GM18951 (cell line): Measurements from ENCODE around the gene LRRK1.
"Not testable (repeated sequence)": the region's sequence is repeated elsewhere in the genome, so short reads cannot be mapped to it uniquely, and the experiment has no call there.

Source experiments
- POLR2A ChIP-seq: IDR thresholded peaks from 4 replicates; pipeline ENCODE4 v1.6.1; 2011; ENCODE audit warnings: mild to moderate bottlenecking; ENCODE audit not compliant: insufficient read length, insufficient read depth; ENCODE audit errors: extremely low read depth
- in situ Hi-C: fragments of 300-500 bp; cut with MboI; formaldehyde crosslinking; loops from one replicate; pipeline ENCODE4 v1.12.0; 2022; ENCODE audit warnings: low sequenced_read_pairs, mixed read lengths, inconsistent platforms; ENCODE audit not compliant: unreplicated experiment

LRRK1 gene

DNA sequence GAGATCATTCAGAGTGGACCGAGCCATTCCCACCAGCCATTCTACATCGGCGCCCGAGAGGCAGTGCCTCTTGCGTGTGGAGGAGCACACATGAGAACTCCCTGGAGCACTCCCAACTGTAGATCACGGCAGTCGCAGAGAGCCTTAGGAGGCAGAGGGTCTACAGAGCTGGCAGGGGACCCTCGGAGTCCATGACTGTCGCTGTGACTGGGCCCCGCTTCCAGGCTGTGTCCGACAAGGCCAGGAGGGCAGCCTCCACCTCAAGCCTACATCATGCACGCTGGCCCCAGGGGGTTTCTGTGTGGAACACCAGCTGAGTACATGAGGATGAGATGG, 173.7 kb downstream of the LRRK1 start:
- in situ Hi-C loops: loop anchor here (5.0 kb wide), 1 partner anchor 164 kb away; no protein-coding TSS in a partner anchor
- no peak for TF ChIP-seq POLR2A

- TF ChIP-seq POLR2A: no peak
- in situ Hi-C loops: loop anchor here (5.0 kb wide), 1 partner anchor 163 kb away; no protein-coding TSS in a partner anchor
Measured at GRCh38 chr15:101093958-101094357, 174.8 kb downstream of the LRRK1 start.

- in situ Hi-C loops: not testable (repeated sequence)
Measured at GRCh38 chr15:101095796-101096406, 176.7 kb downstream of the LRRK1 start.

- TF ChIP-seq POLR2A: no peak
- in situ Hi-C loops: no loop called here
Measured at GRCh38 chr15:101097111-101097510, 178.0 kb downstream of the LRRK1 start.

GRCh38 chr15:101099183-101099582, 180.0 kb downstream of the LRRK1 start:
- in situ Hi-C loops: no loop called here
- no peak for TF ChIP-seq POLR2A

DNA sequence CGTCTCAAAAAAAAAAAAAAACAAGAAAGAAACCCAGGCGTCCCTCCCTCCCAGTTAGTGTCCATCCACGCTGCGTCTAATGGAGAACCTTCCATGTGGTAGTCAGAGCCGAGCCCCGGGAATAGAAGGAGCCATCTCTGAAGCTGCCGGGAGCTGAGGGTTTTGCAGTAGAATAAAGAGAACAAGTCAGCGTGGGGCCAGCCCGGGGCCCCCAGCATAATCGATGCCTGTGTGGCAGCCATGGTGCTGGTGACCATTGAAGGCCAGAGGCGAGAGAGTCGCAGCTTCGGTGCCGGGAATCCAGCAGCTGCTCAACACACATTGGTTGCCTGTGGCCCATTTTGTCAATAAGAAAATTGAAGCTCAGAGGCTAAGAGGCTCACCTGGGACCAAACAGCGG, 181.0 kb downstream of the LRRK1 start:
- no peak for TF ChIP-seq POLR2A
- in situ Hi-C loops: no loop called here

DNA sequence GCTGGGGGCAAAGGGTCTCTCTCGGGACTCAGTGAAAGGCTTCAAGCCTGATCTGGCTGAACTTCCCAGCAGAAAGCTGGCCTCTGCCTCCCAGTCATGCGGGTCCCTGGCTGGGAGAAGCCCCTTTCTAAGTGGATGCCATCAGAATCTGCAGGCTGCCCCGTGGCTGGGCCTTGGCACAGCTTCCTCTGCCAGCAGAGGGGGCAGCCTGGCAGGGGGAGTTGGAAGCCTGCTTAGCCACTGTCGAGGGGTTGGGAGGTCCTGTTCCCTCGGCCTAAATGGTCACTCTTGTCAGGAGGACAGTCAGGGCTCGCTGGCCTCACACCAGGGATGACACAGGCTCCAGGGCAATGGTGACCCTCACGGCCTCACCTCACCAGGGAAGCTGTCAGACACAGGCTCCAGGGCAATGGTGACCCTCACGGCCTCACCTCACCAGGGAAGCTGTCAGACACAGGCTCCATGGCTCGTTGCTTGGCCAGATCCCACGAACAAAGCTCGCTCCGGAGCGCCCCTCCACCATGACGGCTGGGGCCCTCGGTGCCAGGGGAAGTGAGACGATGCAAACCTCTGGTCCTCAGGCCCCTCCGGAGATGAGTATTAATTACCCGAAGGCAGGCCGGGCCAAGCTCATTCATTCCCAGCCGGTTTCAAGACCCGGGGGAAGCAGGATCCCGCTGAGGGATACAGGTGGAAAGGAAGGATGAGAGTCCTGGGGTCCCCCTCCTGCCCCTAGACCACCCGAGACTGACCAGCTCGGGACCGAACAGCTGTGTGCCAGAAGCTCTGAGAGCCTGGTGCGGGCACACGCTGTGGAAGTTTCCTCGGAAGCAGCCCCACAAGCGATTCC, 181.7 kb downstream of the LRRK1 start:
- no peak for TF ChIP-seq POLR2A
- in situ Hi-C loops: no loop called here

GRCh38 chr15:101101676-101102075, 182.5 kb downstream of the LRRK1 start:
- in situ Hi-C loops: no loop called here
- TF ChIP-seq POLR2A: no peak

- TF ChIP-seq POLR2A: no peak
- in situ Hi-C loops: no loop called here
Measured at GRCh38 chr15:101102746-101103145, 183.6 kb downstream of the LRRK1 start.

DNA sequence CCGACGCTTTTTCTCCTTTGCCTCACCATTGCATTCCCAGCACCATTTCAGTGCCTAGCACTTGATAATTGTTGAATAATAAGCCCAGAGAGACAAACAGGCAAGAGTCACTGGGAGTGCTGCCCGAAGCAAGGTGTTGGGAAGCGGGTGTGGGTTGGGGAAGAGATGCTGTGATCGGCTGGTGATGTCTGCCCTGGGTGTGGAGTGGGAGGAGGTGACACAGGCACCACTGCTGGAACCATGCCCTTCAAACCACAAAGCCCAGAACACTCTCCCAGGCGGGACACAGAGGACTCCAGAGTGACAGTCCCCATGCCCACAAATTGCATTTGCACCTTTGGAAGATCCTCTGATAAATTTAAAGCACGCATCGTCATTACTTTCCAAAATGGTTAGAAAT, 184.4 kb downstream of the LRRK1 start:
- no peak for TF ChIP-seq POLR2A
- in situ Hi-C loops: no loop called here

GRCh38 chr15:101104141-101104540, 185.0 kb downstream of the LRRK1 start:
- TF ChIP-seq POLR2A: no peak
- in situ Hi-C loops: no loop called here

DNA sequence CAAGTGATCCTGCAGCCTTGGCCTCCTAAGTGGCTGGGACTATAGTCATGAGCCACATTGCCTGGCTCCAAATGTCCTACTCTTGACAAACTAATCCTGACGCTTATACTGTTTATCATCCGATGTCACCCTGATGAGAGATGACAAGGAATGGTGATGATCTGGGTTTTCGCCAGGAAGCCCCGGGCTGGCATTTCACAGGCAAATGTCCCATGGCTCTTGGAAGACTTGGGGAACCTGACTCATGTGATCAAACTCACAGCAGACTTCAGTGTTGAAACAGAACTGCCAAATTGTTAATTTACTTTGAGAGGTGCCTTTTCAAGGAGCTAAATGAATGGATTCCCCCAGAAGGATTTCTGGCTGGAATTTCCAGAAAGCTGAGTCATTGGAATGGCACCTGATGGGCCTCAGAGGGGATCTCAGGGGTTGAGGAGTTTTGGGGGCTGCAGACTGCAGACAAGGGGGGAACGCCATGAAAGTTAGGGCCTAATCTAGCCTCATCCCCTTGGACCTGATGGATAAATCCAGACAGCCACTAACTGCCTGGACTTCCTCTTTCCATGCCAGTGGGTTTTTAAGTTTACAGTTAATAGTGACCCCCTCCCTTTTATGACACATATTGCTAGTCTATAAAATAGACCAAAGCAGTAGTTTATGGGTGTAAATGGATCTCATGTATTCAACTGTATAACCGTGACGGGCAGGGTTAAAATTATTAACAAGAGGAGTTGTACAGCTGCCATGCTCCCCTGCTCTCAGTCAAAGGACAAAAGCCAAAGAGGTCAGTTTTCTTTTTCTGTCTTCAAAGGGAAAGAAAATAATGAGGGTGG, 186.1 kb downstream of the LRRK1 start:
- in situ Hi-C loops: no loop called here
- TF ChIP-seq POLR2A: no peak

DNA sequence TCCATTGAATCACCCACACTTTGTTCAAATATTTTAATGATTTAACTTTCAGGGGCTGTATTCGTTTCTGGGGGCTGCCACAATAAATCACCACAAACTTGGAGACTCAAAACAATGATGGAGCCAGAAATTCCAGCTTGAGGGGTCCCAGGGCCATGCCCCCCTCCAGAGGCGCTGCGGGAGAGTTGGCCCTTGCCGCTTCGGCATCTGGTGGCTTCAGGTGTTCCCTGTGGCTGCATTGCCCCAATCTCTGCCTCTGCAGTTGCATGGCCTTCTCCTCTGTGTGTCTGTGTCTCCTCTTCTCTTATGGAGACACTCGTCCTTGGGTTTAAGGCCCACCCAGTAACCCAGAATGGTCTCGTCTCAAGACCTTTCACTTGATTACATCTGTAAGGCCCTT, 187.9 kb downstream of the LRRK1 start:
- TF ChIP-seq POLR2A: no peak
- in situ Hi-C loops: no loop called here

- TF ChIP-seq POLR2A: no peak
- in situ Hi-C loops: no loop called here
Measured at GRCh38 chr15:101107625-101108460, 188.7 kb downstream of the LRRK1 start.
